HEK293 (cell line): ENCODE measurements around the gene MCRIP1.

ENCODE experiments used
- CTCF ChIA-PET: fragments of 350-600 bp; formaldehyde crosslinking; extraction: SDS; loops from one replicate; lab custom pipeline; 2021; ENCODE audit warnings: antibody characterized with exemption; lab: Yijun Ruan, JAX
- POLR2A ChIA-PET: fragments of 300-600 bp; formaldehyde crosslinking; extraction: SDS; loops from one replicate; lab custom pipeline; 2020; ENCODE audit warnings: antibody characterized with exemption, inconsistent platforms; lab: Yijun Ruan, JAX
- H3K27ac ChIP-seq: fragments of 200-500 bp; sonication (Bioruptor generic); 2 replicates; pipeline ENCODE4 v1.5.1; 2014; ENCODE audit warnings: low read depth, low read length, control low read depth, inconsistent platforms; ENCODE audit errors: extremely low read depth
- H3K36me3 ChIP-seq, 2 experiments: fragments of 200-500 bp in 1 of 2; sonication (Bioruptor generic) in 1 of 2; 1 replicate in 1 of 2; 2 replicates in 1 of 2; pipeline ENCODE4 v1.5.1; 2014 to 2017; ENCODE audit warnings: inconsistent platforms in 2 of 2, low read length in 2 of 2; ENCODE audit not compliant: control insufficient read depth in 2 of 2, insufficient read depth in 1 of 2
- H3K4me1 ChIP-seq: fragments of 200-500 bp; sonication (Bioruptor generic); 2 replicates; pipeline ENCODE4 v1.5.1; 2014; ENCODE audit warnings: mild to moderate bottlenecking, low read length, inconsistent platforms; ENCODE audit not compliant: control insufficient read depth, insufficient read depth
- H3K4me3 ChIP-seq: 2 replicates; pipeline ENCODE4 v1.5.1; 2011; ENCODE audit warnings: low read depth, mild to moderate bottlenecking, control low read depth, low read length, moderate library complexity
- H3K9me3 ChIP-seq: fragments of 200-500 bp; sonication (Bioruptor generic); 2 replicates; pipeline ENCODE4 v1.5.1; 2014; ENCODE audit warnings: low read depth, low read length, inconsistent platforms; ENCODE audit not compliant: control insufficient read depth, insufficient read depth
- BCL11B ChIP-seq: fragments of 450-650 bp; formaldehyde crosslinking; IDR thresholded peaks from 2 replicates; pipeline ENCODE4 v1.5.1; 2016; ENCODE audit warnings: low read depth, missing biosample characterization, missing genetic modification characterization
- EGR2 ChIP-seq: fragments of 450-650 bp; formaldehyde crosslinking; IDR thresholded peaks from 2 replicates; pipeline ENCODE4 v1.5.1; 2016; ENCODE audit warnings: low read depth, missing biosample characterization, missing genetic modification characterization
- GFI1B ChIP-seq: fragments of 450-650 bp; formaldehyde crosslinking; IDR thresholded peaks from 2 replicates; pipeline ENCODE4 v1.5.1; 2016; ENCODE audit warnings: missing biosample characterization, missing genetic modification characterization
- MZF1 ChIP-seq: fragments of 450-650 bp; formaldehyde crosslinking; IDR thresholded peaks from 2 replicates; pipeline ENCODE4 v1.5.1; 2017; ENCODE audit warnings: missing biosample characterization, missing genetic modification characterization, borderline replicate concordance
- YY1 ChIP-seq: fragments of 450-650 bp; formaldehyde crosslinking; IDR thresholded peaks from 2 replicates; pipeline ENCODE4 v1.5.1; 2018; ENCODE audit warnings: missing biosample characterization, missing genetic modification characterization
- ZBTB1 ChIP-seq: fragments of 450-650 bp; formaldehyde crosslinking; IDR thresholded peaks from 2 replicates; pipeline ENCODE4 v1.5.1; 2016; ENCODE audit warnings: missing biosample characterization, missing genetic modification characterization
- ZBTB26 ChIP-seq: fragments of 450-650 bp; formaldehyde crosslinking; optimal IDR thresholded peaks from 2 replicates; pipeline ENCODE3; 2016; ENCODE audit warnings: missing biosample characterization, mild to moderate bottlenecking, missing genetic modification characterization
- ZFHX2 ChIP-seq: fragments of 450-650 bp; formaldehyde crosslinking; conservative IDR thresholded peaks from 2 replicates; pipeline ENCODE4 v1.5.1; 2016; ENCODE audit warnings: missing biosample characterization, missing genetic modification characterization
- ZNF133 ChIP-seq: fragments of 450-650 bp; formaldehyde crosslinking; IDR thresholded peaks from 2 replicates; pipeline ENCODE4 v1.5.1; 2016; ENCODE audit warnings: missing biosample characterization, missing genetic modification characterization
- ZNF169 ChIP-seq: fragments of 450-650 bp; formaldehyde crosslinking; IDR thresholded peaks from 2 replicates; pipeline ENCODE4 v1.5.1; 2016; ENCODE audit warnings: missing biosample characterization, missing genetic modification characterization
- ZNF2 ChIP-seq: fragments of 450-650 bp; formaldehyde crosslinking; IDR thresholded peaks from 2 replicates; pipeline ENCODE4 v1.5.1; 2016; ENCODE audit warnings: missing biosample characterization, missing genetic modification characterization
- ZNF302 ChIP-seq: fragments of 450-650 bp; formaldehyde crosslinking; IDR thresholded peaks from 2 replicates; pipeline ENCODE4 v1.5.1; 2016; ENCODE audit warnings: missing biosample characterization, missing genetic modification characterization, low read depth
- ZNF37A ChIP-seq: fragments of 450-650 bp; IDR thresholded peaks from 2 replicates; pipeline ENCODE4 v1.5.1; 2018; ENCODE audit warnings: missing biosample characterization, missing genetic modification characterization
- ZNF473 ChIP-seq: fragments of 450-650 bp; formaldehyde crosslinking; IDR thresholded peaks from 2 replicates; pipeline ENCODE4 v1.5.1; 2017; ENCODE audit warnings: missing biosample characterization, missing genetic modification characterization
- ZNF596 ChIP-seq: fragments of 450-650 bp; IDR thresholded peaks from 2 replicates; pipeline ENCODE4 v1.5.0; 2018; ENCODE audit warnings: missing biosample characterization, mild to moderate bottlenecking, missing genetic modification characterization, moderate library complexity
- ZNF629 ChIP-seq: fragments of 450-650 bp; formaldehyde crosslinking; IDR thresholded peaks from 2 replicates; pipeline ENCODE4 v1.5.1; 2017; ENCODE audit warnings: missing biosample characterization, missing genetic modification characterization
- ZNF701 ChIP-seq: fragments of 450-650 bp; formaldehyde crosslinking; IDR thresholded peaks from 2 replicates; pipeline ENCODE4 v1.5.1; 2016; ENCODE audit warnings: missing biosample characterization, missing genetic modification characterization
- ZNF768 ChIP-seq: fragments of 450-650 bp; formaldehyde crosslinking; IDR thresholded peaks from 2 replicates; pipeline ENCODE4 v1.5.1; 2018; ENCODE audit warnings: missing biosample characterization, mild to moderate bottlenecking, missing genetic modification characterization
- ZNF777 ChIP-seq: fragments of 450-650 bp; formaldehyde crosslinking; IDR thresholded peaks from 2 replicates; pipeline ENCODE4 v1.5.1; 2017; ENCODE audit warnings: missing biosample characterization, missing genetic modification characterization, borderline replicate concordance
- ZNF785 ChIP-seq: fragments of 450-650 bp; formaldehyde crosslinking; IDR thresholded peaks from 2 replicates; pipeline ENCODE4 v1.5.1; 2016; ENCODE audit warnings: missing biosample characterization, missing genetic modification characterization
- ZNF843 ChIP-seq: fragments of 450-650 bp; formaldehyde crosslinking; IDR thresholded peaks from 2 replicates; pipeline ENCODE4 v1.5.1; 2016; ENCODE audit warnings: missing biosample characterization, missing genetic modification characterization
- ZSCAN5A ChIP-seq: fragments of 450-650 bp; formaldehyde crosslinking; IDR thresholded peaks from 2 replicates; pipeline ENCODE4 v1.5.1; 2016; ENCODE audit warnings: missing biosample characterization, missing genetic modification characterization
- ZXDB ChIP-seq: fragments of 450-650 bp; formaldehyde crosslinking; IDR thresholded peaks from 2 replicates; pipeline ENCODE4 v1.5.1; 2016; ENCODE audit warnings: missing biosample characterization, missing genetic modification characterization
- TF ChIP-seq, protein P1 (sequence below): fragments of 450-650 bp; formaldehyde crosslinking; IDR thresholded peaks from 2 replicates; pipeline ENCODE4 v1.5.1; 2016; ENCODE audit warnings: missing biosample characterization, missing genetic modification characterization
- TF ChIP-seq, protein P2 (sequence below): fragments of 450-650 bp; formaldehyde crosslinking; IDR thresholded peaks from 2 replicates; pipeline ENCODE4 v1.5.1; 2017; ENCODE audit warnings: missing biosample characterization, missing genetic modification characterization
- TF ChIP-seq, protein P3 (sequence below): fragments of 450-650 bp; formaldehyde crosslinking; IDR thresholded peaks from 2 replicates; pipeline ENCODE4 v1.5.1; 2017; ENCODE audit warnings: missing biosample characterization, mild to moderate bottlenecking, missing genetic modification characterization, moderate library complexity

The MCRIP1 gene

DNA sequence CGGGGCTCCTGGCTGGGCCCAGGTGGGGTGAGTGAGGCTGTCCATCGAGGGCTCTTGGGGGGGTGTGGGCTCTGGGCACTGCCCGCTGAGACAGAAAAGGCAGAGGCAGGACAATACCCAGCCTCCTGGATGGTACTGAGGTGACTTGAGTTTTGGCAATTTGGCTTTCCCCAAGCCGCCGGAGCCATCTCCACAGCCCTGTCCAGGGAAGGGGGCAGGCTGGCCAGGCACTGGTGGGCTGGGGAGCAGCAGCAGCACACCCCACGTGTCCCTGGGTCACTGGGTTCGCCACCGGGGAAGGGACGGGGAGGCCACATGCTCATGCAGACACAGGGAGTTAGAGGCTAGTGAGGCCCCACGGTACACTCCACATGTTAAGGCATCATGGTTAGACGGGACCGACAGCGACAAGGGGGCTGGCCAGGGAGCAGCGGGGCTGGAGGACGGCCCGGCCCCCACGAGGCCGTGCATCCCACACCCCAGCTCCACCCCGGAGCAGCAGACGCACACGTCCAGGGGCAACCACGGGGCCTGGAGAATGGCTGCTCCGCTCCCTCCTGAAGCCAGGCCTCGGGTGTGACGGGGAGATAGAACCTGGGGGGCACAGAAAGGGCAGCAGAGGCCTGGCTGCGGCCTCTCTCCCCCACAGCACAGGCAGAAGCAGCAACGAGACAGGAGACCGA is 35.0 kb upstream of the MCRIP1 start (continued):
- TF ChIP-seq BCL11B (tag by site-specific recombination) (peak; percentile 92; the same call in 1 of the 2 replicates), ZFHX2 (tag by site-specific recombination) (peak; percentile 75), ZNF2 (tag by site-specific recombination) (0 out of 2 replicates have a peak, but pooled peaks have one; percentile 35), ZNF473 (tag by site-specific recombination) (0 out of 2 replicates have a peak, but pooled peaks have one; percentile 4), EGR2 (tag by site-specific recombination) (peak; percentile 52; the same call in 1 of the 2 replicates), ZNF785 (tag by site-specific recombination) (0 out of 2 replicates have a peak, but pooled peaks have one; percentile 26), ZBTB1 (tag by site-specific recombination) (no peak), MZF1 (peak; percentile 34; the same call in 1 of the 2 replicates), ZNF169 (no peak), ZBTB26 (tag by site-specific recombination) (peak; percentile 41), ZNF133 (tag by site-specific recombination) (no peak), ZSCAN5A (tag by site-specific recombination) (0 out of 2 replicates have a peak, but pooled peaks have one; percentile 8), ZNF596 (no peak), GFI1B (tag by site-specific recombination) (no peak), ZXDB (0 out of 2 replicates have a peak, but pooled peaks have one; percentile 21), YY1 (tag by site-specific recombination) (0 out of 2 replicates have a peak, but pooled peaks have one; percentile 15)
- TF ChIP-seq, protein P1, sequence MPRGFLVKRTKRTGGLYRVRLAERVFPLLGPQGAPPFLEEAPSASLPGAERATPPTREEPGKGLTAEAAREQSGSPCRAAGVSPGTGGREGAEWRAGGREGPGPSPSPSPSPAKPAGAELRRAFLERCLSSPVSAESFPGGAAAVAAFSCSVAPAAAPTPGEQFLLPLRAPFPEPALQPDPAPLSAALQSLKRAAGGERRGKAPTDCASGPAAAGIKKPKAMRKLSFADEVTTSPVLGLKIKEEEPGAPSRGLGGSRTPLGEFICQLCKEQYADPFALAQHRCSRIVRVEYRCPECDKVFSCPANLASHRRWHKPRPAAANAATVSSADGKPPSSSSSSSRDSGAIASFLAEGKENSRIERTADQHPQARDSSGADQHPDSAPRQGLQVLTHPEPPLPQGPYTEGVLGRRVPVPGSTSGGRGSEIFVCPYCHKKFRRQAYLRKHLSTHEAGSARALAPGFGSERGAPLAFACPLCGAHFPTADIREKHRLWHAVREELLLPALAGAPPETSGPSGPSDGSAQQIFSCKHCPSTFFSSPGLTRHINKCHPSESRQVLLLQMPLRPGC, result peak; percentile 31; the same call in 1 of the 2 replicates
- TF ChIP-seq, protein P2, sequence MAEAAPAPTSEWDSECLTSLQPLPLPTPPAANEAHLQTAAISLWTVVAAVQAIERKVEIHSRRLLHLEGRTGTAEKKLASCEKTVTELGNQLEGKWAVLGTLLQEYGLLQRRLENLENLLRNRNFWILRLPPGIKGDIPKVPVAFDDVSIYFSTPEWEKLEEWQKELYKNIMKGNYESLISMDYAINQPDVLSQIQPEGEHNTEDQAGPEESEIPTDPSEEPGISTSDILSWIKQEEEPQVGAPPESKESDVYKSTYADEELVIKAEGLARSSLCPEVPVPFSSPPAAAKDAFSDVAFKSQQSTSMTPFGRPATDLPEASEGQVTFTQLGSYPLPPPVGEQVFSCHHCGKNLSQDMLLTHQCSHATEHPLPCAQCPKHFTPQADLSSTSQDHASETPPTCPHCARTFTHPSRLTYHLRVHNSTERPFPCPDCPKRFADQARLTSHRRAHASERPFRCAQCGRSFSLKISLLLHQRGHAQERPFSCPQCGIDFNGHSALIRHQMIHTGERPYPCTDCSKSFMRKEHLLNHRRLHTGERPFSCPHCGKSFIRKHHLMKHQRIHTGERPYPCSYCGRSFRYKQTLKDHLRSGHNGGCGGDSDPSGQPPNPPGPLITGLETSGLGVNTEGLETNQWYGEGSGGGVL, result peak; percentile 76

DNA sequence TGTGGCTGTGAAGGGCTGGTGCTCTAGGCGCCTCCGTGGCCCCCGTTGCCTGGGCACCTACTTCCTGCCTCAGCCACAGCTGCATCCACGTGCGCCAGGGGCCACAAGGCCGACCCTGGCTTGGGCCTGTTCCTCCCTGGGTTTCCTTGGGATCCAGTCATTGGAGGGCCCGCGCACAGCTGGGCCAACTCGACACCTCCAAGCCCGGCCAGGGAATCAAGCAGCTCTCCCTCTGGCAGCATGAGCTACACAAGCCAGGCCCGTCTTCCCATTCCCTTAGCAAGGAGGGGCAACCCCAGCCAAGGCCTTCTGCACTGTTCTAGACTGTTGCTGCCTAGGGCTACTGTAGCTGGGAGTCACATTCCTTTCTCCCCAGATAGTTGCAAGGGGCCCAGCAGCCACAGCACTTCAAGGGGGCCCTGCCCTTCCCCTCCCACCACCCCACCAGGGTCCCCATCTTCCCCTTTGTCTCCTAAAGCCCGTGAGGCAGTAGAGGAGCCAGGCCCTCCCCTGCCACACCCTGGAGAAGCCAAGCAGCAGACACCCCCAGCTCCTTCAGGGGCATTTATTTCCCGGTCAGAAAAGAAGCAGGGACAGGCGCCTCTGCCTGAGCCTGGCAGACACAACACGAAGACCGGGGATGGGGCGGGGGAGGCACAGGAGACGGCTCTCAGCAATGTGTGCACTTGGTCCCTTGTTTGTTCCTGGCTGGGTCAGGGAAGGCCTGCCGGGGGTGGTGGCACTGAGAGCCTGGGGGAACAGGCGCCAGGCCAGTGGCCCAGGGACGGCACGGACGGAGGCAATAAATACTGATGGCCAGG is 34.3 kb upstream of the MCRIP1 start:
- H3K4me1 ChIP-seq, result peaks cover 12% of the 10 kb centered on the region; the same call in 1 of the 2 replicates
- H3K4me3 ChIP-seq, result no peak overlapping the region
- H3K27ac ChIP-seq, result peak overlapping the region; percentile 100
- no peaks in the 10 kb centered on the region for H3K9me3 ChIP-seq
- H3K36me3 ChIP-seq, result peaks cover 8 to 77% of the 10 kb centered on the region in 2 experiments; a peak in 2 of 3 replicates
- CTCF ChIA-PET, result interaction anchor here (0.5 to 0.9 kb wide), 3 partner anchors 45 to 161 kb away, joined by 3 to 4 read pairs (median 3); no protein-coding TSS in a partner anchor
- POLR2A ChIA-PET, result interaction anchor here (0.6 to 2.5 kb wide), 20 partner anchors 12 to 355 kb away, joined by 3 to 14 read pairs (median 4); partner anchors contain the start of genes ACTG1, ARL16, CENPX and FASN
- TF ChIP-seq ZNF843 (no peak; the same call in none of the 2 replicates), ZNF777 (tag by site-specific recombination) (no peak), ZNF701 (tag by site-specific recombination) (no peak), ZNF629 (tag by site-specific recombination) (0 out of 2 replicates have a peak, but pooled peaks have one; percentile 15), ZNF37A (tag by site-specific recombination) (no peak), ZNF302 (tag by site-specific recombination) (no peak), MZF1 (peak; percentile 66; the same call in 1 of the 2 replicates), ZNF768 (no peak)
- TF ChIP-seq, protein P3, sequence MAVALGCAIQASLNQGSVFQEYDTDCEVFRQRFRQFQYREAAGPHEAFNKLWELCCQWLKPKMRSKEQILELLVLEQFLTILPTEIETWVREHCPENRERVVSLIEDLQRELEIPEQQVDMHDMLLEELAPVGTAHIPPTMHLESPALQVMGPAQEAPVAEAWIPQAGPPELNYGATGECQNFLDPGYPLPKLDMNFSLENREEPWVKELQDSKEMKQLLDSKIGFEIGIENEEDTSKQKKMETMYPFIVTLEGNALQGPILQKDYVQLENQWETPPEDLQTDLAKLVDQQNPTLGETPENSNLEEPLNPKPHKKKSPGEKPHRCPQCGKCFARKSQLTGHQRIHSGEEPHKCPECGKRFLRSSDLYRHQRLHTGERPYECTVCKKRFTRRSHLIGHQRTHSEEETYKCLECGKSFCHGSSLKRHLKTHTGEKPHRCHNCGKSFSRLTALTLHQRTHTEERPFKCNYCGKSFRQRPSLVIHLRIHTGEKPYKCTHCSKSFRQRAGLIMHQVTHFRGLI (tag by site-specific recombination), result peak; percentile 36
